ENCODE measurements around the gene SLC25A3.
"Not testable (repeated sequence)": the region's sequence is repeated elsewhere in the genome, so short reads cannot be mapped to it uniquely, and the experiment has no call there.

The SLC25A3 gene

DNA sequence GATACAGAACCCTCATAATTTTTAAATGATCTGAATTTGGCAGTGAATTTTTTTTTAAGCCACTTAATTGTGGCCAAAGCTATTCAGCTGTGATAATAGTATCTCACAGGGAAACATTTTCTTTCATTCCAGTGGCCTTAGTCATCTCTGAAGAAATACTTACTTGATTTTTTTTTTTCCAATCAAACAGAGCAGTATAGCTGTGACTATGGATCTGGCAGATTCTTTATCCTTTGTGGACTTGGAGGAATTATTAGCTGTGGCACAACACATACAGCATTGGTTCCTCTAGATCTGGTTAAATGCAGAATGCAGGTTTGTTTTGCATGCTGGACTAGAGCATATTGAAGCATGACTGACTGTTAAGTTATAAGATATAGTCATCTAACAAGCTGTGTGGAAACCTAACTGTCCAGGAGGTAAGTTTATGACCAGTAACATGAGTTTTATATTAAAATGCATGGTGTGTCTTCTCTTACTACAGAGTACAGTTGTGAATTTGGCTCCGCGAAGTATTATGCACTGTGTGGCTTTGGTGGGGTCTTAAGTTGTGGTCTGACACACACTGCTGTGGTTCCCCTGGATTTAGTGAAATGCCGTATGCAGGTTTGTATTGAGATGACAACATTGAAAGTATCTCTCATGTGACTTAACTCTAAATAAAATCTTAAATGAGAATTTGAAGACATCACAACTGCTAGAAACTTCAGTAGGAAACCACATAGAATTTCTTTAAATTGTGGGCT, 1.9 kb downstream of the SLC25A3 start:
- DNase-seq (ENCODE audit: low read depth): no peak

DNA sequence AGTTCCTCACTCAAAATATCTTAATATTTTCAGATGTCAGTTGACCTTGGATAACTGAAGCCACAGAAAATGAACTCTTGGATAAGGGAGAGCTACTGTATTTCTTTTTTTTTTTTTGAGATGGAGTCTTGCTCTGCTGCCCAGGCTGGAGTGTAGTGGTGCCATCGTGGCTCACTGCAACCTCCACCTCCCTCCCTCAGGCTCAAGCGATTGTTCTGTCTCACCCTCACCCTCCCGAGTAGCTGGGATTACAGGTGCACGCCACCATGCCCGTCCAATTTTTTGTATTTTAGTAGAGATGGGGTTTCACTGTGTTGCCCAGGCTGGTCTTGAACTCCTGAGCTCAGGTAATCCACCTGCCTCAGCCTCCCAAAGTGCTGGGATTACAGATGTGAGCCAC, 3.8 kb downstream of the SLC25A3 start:
- not testable (repeated sequence) for DNase-seq (ENCODE audit: low read depth)

DNA sequence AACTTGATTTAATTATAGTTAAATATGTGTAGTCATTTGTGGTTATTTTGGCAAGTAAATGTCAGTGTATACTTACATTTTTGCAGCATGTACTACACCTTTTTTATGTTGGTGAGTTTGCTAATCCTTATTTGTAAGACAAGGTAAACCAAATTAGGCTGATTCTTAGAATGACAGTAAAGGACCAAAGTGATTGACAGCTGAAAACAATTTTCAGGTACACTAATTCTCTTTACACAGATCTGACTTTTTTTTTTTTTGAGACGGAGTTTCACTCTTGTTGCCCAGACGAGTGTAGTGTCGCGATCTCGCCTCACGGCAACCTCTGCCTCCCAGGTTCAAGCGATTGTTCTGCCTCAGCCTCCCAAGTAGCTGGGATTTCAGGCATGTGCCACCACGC, 8.4 kb downstream of the SLC25A3 start:
- no peak for DNase-seq (ENCODE audit: low read depth)

DNA sequence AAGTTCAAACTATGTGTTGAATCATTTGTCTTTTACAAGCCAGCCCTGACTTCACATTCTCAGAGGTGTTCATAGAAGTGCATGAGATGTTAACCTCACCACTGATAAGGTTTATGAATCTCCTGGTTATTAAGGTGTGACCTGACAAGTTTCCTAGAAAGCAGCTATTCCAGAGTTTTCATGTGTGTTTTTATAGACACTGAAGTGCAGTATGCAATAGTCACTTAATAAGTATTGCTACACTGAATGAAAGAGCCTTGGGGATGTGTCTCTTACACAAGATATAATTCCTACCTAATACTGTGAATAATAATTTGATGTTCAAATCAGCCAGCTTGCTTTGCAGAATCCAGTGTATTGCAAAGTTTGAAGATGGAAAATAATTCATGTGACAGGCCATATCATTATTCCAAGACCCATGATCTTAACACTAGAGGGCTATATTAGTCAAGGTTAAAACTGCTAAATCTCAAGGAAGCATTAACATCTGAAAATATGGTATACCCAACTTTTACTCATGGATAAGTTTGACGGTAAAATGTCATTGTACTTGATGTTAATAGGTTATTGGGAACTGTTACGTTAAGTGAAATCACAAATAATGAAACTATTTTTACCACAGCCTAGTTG, 13.0 kb downstream of the SLC25A3 start:
- DNase-seq (ENCODE audit: low read depth): no peak

DNA sequence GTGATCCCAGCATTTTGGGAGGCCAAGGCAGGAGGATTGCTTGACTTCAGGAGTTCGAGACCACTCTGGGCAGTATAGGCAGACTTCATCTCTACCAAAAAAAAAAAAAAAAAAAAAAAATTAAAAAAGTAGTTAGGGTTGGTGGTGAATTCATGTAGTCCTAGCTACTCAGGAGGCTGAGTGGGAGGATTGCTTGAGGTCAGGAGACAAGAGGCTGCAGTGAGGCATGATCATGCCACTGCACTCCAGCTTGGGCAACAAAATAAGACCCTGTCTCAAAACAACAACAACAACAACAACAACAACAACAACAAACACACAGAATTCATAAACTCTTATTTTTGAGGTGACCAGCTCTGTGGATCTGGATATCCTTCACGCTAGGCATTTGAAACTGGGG, 17.1 kb downstream of the SLC25A3 start:
- no peak for DNase-seq (ENCODE audit: low read depth)

DNA sequence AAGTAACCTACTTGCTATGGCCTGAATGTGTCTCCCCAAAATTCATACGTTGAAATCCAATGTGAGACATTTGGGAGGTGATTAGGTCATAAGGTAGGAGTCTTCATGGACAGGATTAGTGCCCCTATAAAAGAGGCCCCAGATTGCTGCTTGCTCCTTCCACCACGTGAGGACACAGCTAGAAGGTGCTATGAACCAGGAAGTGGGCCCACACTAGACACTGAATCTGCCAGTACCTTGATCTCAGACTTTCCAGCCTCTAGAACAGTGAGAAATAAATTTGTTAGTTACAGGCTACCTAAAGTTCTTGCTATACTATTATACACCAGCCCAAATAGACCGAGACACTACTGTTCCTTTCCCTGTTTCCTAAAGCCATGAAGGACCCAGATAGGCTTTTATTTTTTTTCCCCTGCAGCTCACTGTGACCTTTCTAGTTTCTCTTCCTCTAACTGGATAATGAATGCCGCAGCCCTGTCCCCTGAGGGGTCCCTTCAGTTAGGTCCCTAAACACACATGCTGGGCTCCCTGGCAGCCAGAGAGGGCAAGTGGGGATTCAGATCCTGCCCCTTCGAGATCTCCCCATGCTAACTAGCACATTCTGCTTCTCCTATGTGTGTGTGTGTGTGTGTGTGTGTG, 19.3 kb downstream of the SLC25A3 start:
- DNase-seq (ENCODE audit: low read depth): no peak

DNA sequence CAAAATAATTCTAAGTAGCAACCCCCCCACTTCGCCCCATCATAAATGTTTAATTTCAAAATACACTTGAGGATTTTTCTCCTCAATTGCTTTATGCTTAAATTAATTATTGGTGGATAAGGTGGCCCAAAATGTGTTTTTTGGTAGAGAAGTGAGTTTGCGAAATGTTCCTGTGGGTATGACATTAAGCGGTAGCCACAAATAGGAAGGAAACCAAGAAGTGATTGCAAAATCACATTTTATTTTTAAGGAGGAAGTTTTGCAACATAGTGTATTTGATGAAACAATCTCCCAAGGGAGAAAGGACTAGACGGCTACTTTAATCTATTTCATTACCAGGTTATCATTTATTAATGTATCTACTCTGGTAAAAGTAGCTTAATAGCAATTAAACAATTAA, 25.5 kb downstream of the SLC25A3 start:
- DNase-seq (ENCODE audit: low read depth): no peak

DNA sequence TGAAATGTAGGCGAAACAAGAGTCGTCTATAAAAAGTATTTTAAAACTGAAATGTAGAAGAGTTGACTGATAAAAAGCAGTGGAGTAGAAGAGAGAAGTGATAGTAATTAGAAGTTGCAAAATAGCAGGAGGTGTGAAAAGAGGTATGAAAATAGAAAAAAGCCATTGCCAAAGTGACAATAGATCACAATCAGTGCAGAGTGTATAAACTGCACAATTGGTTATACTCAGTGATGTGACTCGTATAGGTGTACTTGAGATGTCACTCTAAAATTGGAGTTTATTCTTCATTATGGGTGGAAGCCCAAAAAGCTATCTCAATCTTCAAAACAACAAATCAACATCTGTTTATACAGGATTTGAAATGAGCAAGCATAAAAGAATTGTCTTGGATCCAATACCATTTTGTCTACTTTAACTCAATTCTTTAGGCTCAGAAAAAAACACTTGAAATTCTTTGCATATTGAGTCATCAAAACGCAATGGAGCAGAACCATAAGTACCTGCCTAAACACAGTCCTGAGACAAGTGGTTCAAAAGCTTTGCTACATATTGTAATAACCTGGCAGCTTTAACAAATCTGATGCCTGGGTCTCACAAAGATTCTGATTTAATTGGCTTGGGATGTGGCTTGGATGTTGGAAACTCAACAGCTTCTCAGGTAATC, 42.3 kb downstream of the SLC25A3 start:
- no peak for DNase-seq (ENCODE audit: low read depth)

DNA sequence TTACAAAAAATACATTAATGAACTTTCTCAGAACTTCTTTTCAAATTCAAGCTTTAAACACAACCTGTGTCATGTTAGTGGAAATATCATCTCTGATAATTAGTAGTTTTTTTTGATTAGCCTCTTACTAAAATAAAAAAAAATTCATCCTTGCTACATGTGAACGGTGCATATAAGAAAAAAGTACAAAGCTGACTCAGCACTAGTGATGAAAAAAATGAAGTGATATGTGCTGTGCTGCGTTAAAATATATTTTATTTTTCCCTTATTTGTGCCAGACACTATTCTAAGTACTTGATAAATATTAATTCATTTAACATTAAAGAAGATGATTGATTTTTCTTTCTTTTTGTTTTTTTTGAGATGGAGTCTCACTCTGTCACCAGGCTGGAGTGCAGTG, 43.6 kb downstream of the SLC25A3 start:
- no peak for DNase-seq (ENCODE audit: low read depth)

DNA sequence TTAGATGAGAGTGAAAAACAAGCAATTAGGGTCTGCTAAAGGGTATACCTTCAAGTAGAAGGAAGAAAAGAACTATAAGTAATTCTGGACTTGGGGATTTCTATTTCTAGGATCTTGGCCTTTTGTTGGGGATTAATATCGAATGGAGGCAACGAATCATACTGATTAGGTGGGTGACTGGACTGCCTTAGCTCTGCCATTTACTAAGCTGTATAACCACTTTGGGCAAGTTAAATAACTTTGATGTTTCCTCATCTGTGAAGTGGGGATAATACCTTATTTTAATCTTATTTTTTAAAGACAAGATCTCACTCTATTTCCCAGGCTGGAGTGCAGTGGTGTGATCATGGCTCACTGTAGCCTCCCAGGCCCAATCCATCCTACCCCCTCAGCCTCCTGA, 44.5 kb downstream of the SLC25A3 start:
- no peak for DNase-seq (ENCODE audit: low read depth)

DNA sequence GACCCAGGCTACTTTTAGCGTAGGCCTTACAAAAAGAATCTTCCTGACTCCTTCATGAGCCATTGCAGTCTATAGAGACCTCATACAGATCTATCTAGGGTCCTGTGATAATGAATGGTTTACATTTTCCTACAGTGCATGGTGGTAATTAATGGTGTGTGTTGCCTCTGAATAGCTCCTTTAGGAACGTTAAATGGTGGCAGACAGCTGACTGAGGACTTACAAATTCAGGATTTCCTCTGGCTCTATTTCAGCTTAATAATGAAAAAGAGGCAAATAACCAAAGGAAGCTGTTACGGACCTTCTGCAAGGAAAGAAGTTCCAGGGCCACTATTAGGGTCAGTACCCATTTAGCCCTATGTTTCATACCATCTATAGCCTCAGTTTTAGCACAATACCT, 46.0 kb downstream of the SLC25A3 start:
- DNase-seq (ENCODE audit: low read depth): no peak

DNA sequence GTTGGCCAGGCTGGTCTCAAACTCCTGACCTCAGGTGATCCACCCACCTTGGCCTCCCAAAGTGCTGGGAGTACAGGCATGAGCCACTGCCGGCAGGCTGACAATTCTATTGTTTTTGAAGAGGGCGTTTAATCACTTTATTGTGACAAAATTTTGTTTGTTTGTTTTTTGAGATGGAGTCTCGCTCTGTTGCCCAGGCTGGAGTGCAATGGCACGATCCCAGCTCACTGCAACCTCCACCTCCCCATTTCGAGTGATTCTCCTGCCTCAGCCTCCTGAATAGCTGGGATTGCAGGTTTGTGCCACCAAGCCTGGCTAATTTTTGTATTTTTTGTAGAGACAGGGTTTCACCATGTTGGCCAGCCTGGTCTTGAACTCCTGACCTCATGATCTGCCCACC, 49.3 kb downstream of the SLC25A3 start:
- not testable (repeated sequence) for DNase-seq (ENCODE audit: low read depth)

DNA sequence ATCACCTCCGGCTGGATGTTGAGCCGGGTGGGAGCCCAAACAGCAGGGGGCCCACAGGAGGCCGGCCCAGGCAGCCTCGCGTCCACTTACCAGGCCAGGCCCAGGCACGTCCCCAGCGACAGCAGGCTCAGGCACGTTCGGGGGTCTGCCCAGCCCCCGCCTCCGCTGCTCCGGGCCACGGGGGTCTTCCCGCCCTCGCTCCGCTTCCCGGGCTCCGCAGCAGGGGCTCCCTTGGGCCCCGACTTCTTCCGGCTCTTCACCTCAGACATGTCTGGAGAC, 50.9 kb downstream of the SLC25A3 start:
- no peak for DNase-seq (ENCODE audit: low read depth)

DNA sequence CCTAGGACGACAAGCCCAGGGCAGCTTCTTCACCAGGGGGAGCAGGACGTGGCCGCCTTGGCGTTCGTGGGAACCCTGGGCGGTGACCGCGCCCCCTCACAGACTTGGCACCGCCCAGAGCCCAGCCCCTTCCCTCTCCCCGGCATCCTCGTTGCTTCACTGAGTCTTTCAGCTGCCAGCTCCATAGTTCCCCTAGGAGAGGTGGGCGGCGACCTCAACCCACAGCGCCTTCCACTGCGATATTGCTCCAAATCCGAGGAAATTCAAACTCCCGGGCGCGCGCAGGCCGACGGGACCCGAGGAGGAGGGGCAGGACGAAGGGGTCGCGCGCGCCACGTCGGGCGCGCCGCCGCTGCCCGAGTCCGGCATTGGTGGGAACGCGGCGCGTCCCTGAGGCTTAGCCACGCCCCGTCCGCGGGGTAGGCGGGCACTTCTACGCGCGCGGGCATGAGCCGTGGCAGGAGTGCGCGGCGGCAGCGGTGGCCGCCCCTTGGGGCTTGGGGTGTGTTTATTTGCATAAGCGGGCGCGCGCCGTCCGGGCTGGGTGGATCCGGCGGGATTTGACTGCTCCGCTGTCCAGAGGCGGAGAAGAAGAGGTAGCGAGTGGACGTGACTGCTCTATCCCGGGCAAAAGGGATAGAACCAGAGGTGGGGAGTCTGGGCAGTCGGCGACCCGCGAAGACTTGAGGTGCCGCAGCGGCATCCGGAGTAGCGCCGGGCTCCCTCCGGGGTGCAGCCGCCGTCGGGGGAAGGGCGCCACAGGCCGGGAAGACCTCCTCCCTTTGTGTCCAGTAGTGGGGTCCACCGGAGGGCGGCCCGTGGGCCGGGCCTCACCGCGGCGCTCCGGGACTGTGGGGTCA, 51.5 kb downstream of the SLC25A3 start, which contains the start of the genes APAF1 and IKBIP:
APAF1 (plus strand) TSS at position 579 of the 860 bp plus-strand sequence. CDS start 3,070 bp downstream, outside the sequence.
IKBIP (minus strand) TSS at position 77 of the 860 bp plus-strand sequence. CDS start 87 bp downstream, outside the sequence.
- peak; percentile 94 for DNase-seq (ENCODE audit: low read depth)

DNA sequence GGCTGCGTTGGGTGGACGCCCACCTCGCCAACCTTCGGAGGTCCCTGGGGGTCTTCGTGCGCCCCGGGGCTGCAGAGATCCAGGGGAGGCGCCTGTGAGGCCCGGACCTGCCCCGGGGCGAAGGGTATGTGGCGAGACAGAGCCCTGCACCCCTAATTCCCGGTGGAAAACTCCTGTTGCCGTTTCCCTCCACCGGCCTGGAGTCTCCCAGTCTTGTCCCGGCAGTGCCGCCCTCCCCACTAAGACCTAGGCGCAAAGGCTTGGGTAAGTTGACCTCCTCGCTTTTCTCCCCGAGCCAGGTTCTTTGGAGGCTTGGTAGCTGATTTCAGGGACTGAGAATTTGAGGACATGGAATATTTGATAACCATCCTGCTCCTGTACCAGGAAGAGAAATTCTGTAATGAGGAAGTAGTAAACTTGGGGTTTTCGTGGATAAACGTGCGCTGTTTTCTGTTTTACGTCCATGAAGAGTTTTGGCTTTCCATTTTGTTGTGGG, 52.1 kb downstream of the SLC25A3 start:
- peak; percentile 1 for DNase-seq (ENCODE audit: low read depth)

DNA sequence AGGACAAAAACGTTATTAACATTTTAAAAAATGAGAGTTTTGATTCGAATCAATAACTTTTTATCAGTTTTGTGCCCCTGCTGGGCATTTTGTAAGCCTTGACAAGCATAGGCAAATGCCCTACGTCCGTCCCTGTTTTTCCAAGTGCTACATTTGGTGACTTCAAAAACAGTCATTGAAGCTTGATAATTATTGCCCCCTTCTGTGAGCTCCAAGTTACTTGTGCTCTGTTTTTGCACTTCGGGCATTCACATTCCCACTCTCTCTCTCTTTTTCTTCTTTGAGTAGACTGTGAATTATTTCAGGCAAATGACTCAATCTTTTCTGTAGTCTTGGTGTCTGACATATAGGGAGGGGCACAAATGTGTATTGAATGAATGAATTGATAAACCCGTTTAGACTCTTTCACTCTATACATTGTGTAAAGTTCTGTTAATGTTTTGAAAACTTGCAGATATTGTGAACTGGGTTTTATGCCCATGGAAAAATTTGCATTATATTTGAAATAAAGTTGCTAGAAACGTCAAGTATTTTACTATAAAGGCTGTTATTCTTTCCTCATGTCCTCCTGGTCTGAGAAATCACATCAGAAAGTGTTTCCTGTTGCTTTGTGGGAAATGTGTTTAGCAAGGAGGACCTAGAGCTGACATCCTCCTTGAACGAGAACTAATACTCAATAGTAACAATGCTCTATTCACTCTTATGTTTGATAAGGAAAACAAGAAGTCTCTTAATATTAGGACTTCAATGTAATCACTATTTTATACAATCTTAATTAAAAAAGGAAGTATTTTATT, 53.0 kb downstream of the SLC25A3 start:
- no peak for DNase-seq (ENCODE audit: low read depth)

DNA sequence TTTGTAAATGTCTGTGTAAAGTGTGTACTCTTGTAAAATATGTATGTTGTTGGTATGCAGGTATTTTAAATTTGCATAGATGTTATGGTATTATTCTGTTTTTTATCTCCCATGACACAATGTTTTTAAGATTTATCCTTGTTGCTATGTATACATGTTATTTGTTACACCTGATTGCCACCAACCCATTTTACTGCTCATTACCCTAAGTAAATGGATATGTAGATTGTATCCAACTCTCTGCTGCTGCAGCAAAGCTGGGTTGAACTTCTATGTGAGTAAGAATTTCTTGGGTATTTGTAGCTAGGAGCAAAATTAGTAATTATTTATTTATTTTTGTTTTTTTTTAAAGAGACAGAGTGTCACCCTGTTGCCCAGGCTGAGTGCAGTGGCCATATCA, 57.8 kb downstream of the SLC25A3 start:
- DNase-seq (ENCODE audit: low read depth): no peak

DNA sequence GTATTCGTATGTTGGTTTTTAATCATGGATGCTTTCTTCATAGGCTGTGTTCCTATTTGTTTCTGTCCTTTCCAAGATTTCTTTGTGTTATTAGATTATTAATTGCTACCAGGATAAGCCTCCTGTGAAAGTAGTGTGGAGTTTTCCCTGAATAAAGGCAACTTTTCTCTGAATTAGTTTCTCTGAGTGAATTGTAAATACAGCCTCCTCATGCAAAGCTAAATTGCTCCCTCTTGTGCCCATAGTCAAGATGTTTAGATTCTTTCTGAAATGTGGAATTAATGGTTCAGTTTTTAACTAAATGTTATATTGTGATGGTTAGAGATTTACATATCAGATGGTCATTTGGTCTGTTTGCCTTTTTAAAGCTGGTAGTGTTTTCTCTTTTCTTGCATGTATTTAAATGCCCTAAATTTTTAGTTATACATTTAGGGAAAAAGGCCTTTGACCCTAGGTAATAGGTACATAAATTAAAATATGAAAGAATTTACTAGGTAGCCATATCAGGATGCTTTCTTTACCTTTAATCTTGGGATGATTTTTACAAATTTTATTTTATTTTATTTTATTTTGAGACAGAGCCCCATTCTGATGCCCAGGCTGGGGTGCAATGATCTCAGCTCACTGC, 60.5 kb downstream of the SLC25A3 start:
- no peak for DNase-seq (ENCODE audit: low read depth)

All from stimulated activated CD8-positive, alpha-beta memory T cell treated with anti-CD3 and anti-CD28 coated beads, Interleukin-7, amount 100 ng/mL, for 24 hours (primary cell).